ENCODE measurements around the gene C2CD4B. TPM values are rescaled to one million over a fixed set of nuclear protein-coding genes. Genes with fewer than 3 reads are reported as not detected.

The C2CD4B gene, protein sequence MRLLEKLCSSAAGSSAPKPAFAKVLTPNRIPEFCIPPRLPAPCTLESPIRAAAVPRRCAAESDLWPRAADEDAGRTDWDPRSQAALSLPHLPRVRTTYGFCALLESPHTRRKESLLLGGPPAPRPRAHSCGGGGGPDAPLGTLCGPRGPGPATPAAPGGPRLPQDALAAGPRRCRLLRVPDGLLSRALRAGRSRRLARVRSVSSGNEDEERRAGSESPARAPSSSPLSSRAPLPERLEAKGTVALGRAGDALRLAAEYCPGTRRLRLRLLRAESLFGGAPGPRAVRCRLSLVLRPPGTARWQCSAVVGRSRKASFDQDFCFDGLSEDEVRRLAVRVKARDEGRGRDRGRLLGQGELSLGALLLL
- not detected in 2 replicates for total RNA-seq (2014; rRNA removed; shearing (Covaris generic))

DNA sequence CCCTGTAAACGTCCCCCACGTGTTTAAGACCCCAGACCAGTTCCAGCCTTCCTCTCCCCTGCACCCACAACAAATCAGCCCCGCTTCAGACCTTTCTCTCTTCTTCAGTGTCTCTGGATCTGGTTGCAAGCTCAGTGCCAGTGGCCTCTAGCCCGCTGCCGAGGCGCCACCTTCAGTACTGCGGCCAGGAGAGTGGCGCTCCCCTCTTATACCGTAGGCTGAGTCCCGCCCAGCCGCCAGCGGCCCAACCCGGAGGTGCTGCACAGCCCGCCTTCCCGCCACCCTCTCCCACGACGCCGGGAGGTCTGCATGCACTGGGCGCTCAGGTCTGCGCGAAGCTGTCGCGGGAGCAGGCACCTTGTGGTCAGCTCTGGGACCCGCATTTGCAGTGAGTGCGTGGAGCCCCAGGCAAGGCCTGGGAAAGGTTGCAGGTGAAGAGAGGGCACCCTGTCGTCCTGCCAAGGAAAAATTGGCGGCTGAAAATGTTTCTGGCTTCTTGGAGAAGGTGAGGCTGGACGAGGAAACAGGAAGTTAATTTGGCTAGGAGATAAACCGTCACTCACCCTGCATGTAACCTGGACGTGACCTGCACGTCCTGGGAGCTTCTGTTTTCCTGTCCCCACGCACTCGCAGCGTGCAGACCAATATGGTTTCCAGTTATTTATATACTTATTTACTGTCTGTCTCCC, at the start of gene C2CD4B:
Gene C2CD4B (minus strand): TSS at position 182 of the 689 bp plus-strand sequence. CDS start 301 bp downstream, outside the sequence.
- DNase-seq (ENCODE audit: low read depth), result peak; percentile 3

DNA sequence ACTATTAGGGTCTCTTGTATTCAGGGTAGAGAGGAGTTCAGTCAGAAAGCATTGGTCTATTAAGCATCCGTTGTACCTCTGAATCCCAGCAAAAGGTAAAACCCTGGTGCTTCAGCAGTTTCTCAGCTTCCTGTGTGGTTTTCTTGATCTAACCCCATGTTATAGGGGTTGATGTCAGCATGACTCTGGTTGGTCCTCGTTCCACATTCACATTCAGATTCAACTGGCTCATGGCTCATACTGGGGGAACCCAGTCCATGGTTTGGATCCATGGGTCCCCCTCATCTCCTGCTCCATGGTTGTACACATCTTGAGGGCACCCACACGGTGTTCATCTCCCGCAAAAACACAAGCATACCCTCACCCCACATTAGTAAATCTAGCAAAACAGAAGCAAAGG, 47.7 kb upstream of the C2CD4B start:
- DNase-seq (ENCODE audit: low read depth), result no peak

DNA sequence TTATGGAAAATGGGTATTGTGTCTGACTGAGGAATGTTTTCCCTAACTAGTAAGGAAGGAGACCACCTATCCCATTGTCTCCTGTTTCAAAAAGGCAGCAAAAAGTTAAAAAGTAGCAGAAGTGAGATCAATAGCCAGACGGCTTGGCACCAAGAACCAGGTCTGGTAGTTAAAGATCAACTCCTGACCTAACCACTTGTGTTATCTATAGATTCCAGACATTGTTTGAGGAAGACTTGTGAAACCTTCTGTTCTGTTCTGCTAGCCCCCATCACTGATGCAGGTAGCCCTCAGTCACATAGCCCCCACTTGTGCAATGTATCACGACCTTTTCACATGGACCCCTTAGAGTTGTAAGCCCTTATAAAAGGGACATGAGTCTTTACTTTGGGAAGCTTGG, 46.3 kb upstream of the C2CD4B start:
- no peak for DNase-seq (ENCODE audit: low read depth)

DNA sequence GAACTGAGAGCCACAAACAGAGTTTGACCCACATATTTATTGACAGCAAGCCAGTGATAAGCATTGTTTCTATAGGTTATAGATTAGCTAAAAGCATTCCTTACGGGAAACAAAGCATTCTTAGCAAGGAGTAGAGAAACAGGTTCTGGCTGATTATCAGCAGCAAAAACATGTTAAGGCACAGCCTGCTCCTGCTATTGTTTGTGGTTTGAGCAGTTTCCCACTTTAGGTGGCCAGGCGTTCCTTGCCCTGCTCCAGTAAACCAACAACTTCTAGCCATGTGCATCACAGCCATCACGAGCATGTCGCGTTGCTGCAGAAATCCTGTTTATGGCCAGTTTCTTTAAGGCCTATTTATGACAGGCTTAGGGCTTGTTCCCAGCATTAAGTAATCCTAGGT, 44.7 kb upstream of the C2CD4B start:
- DNase-seq (ENCODE audit: low read depth), result no peak

DNA sequence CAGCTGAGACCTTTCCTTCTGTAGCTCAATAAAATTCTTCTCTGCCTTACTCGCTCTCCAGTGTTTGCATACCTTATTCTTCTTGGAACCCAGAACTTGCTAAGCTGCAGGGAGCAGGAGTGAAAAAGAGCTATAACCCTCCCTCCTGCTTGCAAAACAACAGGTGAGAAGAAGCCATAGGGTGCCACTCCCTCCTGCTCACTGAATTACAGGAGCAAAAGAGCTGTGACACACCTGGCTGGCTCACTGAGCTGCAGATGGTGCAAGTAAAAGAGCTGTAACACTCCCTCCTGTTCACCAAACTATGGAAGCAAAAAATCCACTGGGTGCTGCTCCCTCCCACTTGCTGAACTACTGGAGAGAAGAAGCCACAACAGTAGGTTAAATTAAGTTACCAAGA, 44.2 kb upstream of the C2CD4B start:
- no peak for DNase-seq (ENCODE audit: low read depth)

DNA sequence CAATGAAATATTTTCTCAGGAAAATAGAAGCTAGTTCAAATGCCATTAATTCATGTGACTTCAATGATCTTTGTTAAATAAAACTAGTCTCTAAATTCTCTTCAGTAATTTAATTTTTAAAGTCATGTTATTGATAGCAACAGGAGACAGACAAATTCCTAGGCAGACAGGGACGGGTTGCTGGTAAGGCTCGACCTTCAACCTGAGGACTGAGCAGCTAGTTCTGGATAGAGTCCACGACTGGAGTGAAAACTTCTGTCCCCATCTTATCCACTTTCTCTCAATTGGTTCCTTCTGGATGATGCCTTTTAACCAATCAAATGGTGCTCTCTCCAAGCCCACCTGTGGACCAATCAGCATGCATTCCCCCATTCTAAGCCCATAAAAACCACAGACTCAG, 43.8 kb upstream of the C2CD4B start:
- DNase-seq (ENCODE audit: low read depth), result no peak

DNA sequence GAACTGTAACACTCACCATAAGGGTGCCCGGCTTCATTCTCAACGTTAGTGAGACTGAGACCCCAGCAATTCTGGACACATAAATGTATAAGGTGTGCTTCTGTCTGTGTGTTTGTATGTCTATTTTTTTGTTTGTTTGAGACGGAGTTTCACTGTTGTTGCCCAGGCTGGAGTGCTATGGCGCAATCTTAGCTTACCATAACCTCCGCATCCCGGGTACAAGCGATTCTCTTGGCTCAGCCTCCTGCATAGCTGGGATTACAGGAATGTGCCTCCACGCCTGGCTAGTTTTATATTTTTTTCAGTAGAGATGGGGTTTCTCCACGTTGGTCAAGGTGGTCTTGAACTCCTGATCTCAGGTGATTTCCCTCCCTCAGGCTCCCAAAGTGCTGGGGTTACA, 43.3 kb upstream of the C2CD4B start:
- no peak for DNase-seq (ENCODE audit: low read depth)

DNA sequence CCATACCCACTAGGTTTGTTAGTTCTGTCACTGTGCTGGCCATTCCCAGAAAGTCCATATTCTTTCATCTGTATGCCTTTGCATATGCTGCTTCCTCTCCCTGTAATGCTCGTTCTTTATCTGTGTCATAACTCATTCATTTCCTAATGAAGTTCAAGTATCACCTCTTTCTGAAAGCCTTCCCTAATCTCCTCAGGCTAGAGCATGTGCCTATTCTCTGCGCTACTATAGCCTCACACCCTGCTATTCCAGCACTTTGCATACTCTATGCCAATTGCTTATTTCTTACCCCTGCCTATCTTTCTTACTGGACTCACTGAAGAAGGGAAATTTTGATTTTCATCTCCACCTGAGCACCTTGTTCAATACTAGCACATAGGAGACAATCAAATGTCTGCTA, 25.6 kb upstream of the C2CD4B start:
- no peak for DNase-seq (ENCODE audit: low read depth)

DNA sequence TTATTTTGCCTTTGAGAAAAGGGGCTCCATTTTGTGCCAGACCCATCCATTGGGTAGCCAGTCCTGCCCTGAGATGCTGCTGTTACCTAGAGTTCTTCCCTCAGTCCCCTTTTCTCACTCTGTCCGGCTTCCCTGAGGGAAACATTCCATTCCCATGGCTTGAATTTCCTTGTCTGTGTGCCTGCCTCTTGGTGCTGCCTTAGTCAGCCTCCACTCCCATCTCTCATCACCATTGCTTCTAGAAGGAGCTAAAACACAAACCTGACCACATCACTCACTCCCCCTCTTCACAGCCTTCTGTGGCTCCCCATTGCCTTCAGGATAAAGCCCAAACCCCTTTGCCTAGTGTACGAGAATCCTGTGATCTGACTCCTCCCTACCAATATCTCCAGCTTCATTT, 25.2 kb upstream of the C2CD4B start:
- no peak for DNase-seq (ENCODE audit: low read depth)

DNA sequence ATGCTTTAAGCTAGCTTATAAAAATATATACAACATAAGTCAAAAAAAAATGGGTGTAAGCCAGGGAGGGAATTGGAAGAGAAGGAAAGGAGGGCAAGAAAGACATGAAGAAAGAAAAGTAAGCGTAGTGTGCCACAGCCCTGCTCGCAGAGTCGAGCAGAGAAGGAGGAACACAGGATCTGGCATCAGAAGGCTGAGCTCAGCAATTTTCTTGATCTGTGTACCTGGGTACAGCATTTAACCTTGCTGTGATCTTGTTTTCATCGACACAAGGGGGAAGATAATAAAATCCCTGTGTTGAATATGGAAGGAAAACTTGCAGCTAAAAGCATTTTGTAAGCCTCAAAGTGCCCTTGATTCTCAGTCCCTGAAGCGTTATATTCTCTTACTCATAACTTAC, 23.7 kb upstream of the C2CD4B start:
- no peak for DNase-seq (ENCODE audit: low read depth)

DNA sequence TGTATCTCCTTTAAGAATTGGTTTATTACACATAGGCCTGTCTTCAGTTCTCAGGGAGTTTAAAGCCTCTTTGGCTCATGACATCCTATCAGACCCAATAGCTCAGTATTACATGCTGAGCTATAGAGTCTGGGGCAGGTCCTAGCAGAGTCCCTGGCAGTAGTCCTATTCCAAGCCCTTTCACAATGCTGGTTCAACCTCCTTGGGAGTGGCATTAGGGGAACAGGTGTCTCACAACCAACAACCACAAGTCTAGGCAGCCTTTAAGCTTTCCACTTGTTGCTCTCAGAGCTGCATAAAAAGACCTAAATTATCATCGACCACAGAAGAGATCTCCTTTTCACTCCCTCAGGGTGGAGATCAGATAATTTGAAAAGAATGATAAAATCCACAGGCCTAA, 22.8 kb upstream of the C2CD4B start:
- no peak for DNase-seq (ENCODE audit: low read depth)

DNA sequence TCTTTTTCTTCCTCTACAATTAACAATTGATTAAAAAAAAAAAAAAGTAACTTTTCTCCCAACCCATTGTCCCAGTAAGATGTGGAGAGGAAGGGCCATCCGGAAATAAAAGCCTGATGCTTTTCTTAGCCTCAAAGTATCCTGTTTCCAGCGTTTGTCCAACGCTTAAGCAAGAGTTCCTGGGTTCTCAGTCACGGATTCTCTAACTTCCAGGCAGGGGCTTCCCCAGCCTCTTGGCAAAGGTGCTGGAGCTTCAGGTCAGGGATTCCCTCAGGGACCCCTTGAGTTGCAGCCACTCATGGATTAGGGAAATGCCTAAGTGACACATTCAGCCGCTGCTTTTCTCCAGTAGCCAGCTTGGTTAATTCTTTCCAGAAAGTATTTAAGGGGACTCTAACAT, 22.3 kb upstream of the C2CD4B start:
- DNase-seq (ENCODE audit: low read depth), result no peak

DNA sequence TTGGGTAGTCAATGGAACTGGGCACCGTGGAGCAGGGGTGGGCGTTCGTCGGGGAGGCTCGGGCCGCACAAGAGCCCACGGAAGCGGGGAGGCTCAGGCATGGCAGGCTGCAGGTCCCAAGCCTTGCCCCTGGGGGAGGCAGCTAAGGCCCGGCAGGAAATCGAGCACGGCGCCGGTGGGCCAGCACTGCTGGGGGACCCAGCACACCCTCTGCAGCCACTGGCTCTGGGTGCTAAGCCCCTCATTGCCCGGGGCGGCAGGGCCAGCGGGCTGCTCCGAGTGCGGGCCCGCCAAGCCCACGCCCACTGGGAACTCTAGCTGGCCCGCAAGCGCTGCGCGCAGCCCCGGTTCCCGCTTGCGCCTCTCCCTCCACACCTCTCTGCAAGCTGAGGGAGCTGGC, 21.5 kb upstream of the C2CD4B start:
- no peak for DNase-seq (ENCODE audit: low read depth)

DNA sequence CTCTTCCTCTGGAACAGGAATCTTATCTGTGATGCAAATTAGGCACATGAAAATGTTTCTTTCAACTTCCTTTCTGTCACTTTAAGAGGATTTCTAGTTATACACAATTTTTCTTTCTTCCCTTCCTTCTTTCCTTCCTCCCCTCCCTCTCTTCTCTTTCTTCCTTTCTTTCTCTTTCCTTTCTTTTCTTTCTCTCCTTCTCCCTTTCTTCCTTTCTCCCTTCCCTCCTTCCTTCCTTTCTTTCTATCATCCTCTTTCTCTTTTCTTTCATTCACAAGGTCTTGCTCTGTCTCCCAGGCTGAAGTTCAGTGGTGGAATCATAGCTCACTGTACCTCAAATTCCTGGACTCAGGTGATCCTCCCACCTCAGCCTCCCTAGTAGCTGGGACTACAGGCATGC, 18.0 kb upstream of the C2CD4B start:
- DNase-seq (ENCODE audit: low read depth), result no peak

DNA sequence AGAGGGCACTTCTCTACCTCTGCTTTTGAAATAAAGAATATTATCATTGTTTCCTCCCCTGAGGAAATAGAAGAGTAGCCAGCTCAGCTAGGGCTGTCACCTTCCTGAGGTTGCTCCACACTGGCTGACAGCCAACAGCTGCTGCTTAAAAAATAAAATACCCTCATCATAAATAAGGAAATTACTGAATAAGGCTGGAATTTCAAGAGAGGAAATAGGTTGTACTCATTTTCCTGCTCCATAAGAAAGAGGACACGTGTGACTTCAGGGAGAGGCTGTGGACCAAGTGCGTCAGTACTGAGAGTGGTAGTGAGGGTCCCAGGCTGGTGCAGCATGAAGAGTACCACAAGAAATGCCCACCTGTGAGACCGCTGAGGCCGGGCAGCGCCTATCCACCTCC, 8.1 kb upstream of the C2CD4B start:
- DNase-seq (ENCODE audit: low read depth), result peak; percentile 45

DNA sequence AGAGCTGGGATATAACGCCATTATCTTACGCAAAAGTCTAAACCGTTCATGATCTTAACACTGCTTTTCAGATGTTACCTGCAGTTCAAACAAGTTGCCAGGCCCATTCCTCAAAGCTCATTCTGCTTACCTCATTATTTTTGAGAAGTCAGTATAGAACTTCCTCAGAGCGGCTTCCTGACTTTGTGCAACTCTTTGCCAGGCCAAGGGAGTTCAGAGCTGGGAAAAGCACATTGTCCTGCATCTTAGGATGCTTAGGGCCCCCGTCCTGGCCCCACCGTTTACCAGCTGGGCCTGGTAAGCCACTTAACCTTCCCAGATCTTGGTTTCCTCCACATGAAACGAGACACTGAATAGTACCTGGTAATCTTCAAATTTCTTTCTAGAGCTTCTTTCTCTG, 6.8 kb upstream of the C2CD4B start:
- DNase-seq (ENCODE audit: low read depth), result no peak

DNA sequence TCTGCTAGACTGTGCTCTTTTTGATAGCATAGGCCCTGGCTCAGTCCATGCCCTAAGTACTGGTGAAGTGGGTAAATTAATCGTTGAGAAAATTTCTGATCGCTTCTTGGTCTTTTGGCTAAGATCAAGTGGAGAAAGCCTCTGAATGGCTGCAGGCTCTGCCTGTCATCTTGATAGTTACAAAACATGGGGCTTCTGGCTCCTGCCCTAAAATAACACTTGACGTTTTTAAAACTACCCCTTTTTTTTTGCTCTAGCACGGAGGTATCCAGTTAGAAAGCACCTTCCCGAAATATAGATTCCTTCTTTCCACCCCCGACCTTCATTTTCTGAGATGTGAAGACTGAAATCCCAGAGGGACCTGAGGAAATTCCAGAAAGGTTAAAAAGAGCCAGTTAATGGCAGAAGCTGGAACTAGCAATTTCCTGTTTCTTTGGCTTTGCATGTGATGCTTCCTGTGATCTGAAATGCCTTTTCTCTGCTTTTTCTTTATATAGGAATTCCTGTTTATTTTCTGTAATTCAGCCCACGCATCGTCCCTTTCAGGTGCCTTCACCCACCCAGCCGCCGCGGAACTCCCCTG, 799 bp upstream of the C2CD4B start:
- no peak for DNase-seq (ENCODE audit: low read depth)

DNA sequence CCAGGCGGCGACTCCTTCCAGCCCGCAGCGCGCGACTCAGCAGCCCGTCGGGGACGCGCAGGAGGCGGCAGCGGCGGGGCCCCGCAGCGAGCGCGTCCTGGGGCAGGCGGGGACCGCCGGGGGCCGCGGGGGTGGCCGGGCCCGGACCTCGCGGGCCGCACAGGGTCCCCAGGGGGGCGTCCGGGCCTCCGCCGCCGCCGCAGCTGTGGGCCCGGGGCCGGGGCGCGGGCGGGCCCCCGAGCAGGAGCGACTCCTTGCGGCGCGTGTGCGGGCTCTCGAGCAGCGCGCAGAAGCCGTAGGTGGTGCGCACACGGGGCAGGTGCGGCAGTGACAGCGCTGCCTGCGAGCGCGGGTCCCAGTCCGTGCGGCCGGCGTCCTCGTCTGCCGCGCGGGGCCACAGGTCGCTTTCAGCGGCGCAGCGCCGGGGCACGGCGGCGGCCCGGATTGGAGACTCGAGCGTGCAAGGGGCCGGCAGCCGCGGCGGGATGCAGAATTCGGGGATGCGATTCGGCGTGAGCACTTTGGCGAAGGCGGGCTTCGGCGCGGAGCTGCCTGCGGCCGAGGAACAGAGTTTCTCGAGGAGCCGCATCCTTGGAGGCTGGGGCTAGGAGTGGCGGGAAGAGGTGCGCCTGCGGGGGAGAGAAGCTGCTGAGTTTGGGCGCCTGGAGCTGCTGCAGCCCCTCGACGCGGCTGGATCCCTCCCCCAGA, 535 bp downstream of the C2CD4B start:
- no peak for DNase-seq (ENCODE audit: low read depth)

DNA sequence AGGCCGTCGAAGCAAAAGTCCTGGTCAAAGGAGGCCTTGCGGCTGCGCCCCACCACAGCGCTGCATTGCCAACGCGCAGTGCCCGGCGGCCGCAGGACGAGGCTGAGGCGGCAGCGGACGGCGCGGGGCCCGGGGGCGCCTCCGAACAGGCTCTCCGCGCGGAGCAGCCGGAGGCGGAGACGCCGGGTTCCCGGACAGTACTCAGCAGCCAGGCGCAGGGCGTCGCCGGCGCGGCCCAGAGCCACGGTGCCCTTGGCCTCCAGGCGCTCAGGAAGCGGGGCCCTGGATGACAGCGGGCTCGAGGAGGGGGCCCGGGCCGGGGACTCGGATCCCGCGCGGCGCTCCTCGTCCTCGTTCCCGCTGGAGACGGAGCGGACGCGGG, 1.1 kb downstream of the C2CD4B start:
- no peak for DNase-seq (ENCODE audit: low read depth)

DNA sequence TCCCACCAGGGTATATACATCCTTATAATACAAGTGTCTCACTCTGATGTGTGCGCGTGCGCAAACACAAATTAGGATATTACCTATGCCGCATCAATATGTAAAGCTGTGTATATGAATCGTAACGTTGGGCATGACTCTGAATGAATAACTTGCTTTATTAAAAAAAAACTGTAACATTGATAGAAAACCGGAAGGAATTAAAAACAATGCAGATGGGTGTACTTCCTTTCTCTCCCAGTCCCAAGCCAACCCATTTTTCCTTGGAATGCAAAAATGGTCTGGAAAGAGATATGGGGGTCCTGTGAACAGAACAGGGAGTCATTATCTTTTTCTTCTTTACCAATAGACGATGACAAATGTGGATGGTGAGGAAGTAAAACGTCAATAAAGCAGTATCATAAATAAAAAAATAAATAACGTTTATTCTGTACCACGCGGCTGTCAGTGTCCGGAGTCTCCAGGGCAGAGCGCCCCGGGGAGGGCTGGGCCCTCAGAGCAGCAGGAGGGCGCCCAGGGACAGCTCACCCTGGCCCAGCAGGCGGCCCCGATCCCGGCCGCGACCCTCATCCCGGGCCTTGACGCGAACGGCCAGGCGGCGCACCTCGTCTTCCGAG, 1.6 kb downstream of the C2CD4B start:
- no peak for DNase-seq (ENCODE audit: low read depth)

DNA sequence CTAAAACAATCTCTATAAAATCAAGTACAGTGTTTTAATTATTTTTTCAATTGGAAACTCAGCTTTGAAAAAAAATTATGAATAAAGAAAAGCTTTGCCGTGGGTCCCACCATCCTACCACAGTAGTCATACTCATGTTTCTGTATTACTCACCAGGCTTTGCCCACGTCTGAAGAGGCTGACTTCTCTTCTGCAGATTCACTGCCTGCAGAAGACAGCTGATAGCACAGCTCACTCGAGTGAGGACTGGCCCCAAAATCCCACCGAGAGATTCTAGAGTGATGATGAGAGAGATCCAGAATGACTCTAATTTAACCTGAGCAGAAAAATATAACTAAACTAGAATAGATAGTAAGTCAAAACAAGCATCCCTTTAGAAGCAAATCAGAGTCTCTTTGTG, 11.9 kb downstream of the C2CD4B start:
- no peak for DNase-seq (ENCODE audit: low read depth)

DNA sequence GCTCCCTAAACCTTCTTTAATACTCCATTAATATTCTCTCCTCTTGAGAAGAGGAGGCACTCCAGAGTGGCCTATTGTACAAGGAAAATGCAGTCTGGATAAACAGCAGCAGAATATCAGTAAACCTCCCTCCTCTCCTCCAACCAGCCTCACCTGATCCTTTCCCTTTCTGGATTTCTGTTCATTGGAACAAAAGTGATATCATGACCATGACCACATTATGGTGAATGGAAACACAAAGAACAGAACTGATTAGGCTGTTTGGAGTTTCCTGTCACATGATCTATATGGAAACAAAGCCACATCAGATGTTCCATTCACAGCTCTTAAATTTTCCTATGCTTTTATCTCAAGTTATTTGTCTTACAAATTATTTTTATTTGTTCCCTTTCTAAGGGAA, 14.6 kb downstream of the C2CD4B start:
- DNase-seq (ENCODE audit: low read depth), result no peak

Measured in M059J (cell line).